Fibroblast of mammary gland (primary cell): ENCODE data around the gene PIK3C2G.

ENCODE experiments used
- DNase-seq: peaks from one replicate; pipeline ENCODE4 v3.0.0-alpha.2; 2010; ENCODE audit warnings: low read depth
- H3K4me3 ChIP-seq: 2 replicates; pipeline ENCODE4 v1.5.1; 2011; ENCODE audit warnings: low read depth, mild to moderate bottlenecking, low read length, moderate library complexity; ENCODE audit not compliant: control insufficient read depth
- CTCF ChIP-seq: conservative IDR thresholded peaks from 2 replicates; pipeline ENCODE4 v1.5.1; 2011; ENCODE audit warnings: low read depth, low read length, inconsistent platforms; ENCODE audit not compliant: control insufficient read depth, insufficient read depth

The PIK3C2G gene

GRCh38 chr12:18461758-18462157, 200.4 kb downstream of the PIK3C2G start:
- TF ChIP-seq CTCF: no peak
- peak; percentile 58 for DNase-seq
- no peak overlapping the region for H3K4me3 ChIP-seq

- no peak for TF ChIP-seq CTCF
- no peak overlapping the region for H3K4me3 ChIP-seq
- peak; percentile 95 for DNase-seq
Measured at GRCh38 chr12:18462442-18462841, 201.1 kb downstream of the PIK3C2G start.

GRCh38 chr12:18467620-18468245, 206.4 kb downstream of the PIK3C2G start:
- no peak for DNase-seq
- no peak overlapping the region for H3K4me3 ChIP-seq
- TF ChIP-seq CTCF: no peak

GRCh38 chr12:18468246-18469075, 207.1 kb downstream of the PIK3C2G start:
- H3K4me3 ChIP-seq: no peak overlapping the region
- no peak for TF ChIP-seq CTCF
- DNase-seq: peak; percentile 85

GRCh38 chr12:18470251-18470650, 208.9 kb downstream of the PIK3C2G start:
- TF ChIP-seq CTCF: no peak
- no peak overlapping the region for H3K4me3 ChIP-seq
- no peak for DNase-seq

GRCh38 chr12:18472304-18472703, 211.0 kb downstream of the PIK3C2G start:
- no peak overlapping the region for H3K4me3 ChIP-seq
- DNase-seq: no peak
- no peak for TF ChIP-seq CTCF
